GM18498 (cell line): ENCODE measurements around the gene LEO1.

ENCODE experiments used
- ATAC-seq: cut with Tn5 transposase; IDR thresholded peaks from one replicate; pipeline ENCODE4 v1.9.1; 2021; ENCODE audit warnings: mild to moderate bottlenecking, moderate library complexity; ENCODE audit not compliant: unreplicated experiment

LEO1 gene

DNA sequence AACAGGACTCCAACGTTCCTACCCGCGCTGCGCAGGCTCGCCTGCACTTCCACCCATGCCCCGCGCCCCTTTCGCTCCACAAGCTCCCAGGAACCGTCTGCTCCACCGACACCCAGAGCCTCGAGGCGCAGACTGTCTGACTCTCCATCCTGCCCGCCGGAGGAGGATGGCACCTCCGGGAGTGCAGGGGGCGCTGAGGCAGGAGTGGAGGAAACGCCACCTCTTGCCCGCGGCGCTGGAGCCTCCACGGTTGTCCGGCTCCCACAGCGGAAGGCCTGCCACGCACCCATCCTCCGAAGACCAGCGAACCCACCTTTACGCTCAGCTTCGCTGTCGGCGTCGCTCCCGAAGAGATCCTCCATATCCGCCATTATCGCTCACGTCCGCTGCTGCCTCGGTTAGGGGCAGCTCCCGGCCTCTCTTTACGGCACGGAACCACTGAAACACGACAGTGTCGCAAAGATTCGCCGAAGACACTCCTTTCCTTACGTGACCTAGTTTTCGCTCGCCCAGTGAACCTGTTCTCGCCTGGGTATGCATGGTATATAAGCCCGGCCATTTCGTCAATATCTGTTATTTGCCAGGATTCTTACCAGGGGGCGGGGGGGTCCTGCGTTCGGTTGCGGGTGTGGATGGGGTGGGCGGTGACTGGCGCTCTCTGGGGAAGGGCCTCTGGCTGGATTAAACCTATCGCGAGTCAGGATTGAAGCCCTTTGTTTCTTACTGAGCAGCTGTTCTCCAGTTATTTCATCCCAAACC lies at the start of gene LEO1:
LEO1 (minus strand) TSS at position 404 of the 759 bp plus-strand sequence; CDS start at position 371, 33 bp downstream.
- peak; percentile 80 for ATAC-seq

DNA sequence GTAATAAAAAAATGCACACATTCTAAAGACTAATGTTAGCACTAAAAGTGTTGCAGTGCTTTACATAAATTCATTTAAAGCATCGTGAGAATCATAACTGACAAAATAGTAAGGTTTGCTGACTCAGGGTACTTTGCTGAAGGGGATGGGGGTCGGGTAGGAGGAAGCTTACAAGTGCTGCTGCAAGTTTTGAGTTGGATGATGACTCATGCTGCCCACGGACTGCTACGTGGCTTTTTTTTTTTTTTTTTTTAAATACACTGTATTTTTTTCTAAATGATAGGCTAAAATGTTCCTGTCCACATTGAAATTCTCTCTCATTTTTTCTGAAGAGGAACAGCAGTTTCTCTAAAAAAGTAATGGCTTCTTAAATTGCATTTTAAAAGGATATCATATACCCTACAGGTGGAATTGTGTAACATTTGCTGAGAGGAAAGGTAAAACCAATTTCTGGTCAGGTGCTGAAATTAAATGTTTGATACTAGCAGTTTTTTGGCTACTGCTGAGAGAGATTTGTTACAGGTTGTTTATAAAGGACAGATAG lies 49.6 kb upstream of the LEO1 start:
- ATAC-seq = no peak

DNA sequence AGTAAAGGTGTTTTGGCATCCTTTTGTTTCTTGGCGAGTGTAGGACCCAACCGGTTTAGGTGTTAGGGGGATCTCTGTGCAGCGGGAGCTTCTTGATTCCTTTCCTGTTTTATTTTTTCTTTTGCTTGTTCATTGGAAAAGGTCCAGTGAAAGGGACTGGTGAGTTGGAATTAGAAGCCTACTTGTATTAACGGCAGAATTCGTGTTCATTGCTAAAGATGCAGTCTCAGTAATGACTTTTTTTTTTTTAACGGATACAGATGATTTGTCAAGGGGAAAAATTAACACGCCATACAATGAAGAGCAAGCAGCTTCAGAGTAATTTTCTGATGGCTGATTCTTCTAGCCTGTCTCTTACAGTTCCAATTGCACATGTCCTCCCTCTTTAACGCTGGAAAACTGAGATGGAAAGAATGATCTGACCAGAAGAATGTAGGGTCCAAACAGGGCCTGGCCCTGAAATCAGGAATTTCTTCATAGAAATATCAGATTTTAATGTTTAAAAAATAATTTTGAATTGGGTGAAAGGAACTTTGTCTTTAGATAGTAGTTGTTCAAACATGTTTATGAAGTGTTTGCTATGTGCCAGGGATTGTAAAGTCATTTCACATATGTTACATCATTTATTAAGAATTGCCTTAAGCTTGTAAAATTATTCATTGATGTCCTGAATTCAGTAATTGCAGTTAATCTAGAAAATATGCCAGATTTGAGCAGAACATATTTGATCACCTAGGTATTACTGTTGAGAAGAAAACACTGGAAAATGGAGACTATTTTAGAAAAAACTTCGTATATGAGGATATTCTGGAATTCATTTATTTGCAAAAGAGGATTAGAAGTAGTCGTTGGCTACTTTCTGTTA lies 48.9 kb upstream of the LEO1 start:
- no peak for ATAC-seq

DNA sequence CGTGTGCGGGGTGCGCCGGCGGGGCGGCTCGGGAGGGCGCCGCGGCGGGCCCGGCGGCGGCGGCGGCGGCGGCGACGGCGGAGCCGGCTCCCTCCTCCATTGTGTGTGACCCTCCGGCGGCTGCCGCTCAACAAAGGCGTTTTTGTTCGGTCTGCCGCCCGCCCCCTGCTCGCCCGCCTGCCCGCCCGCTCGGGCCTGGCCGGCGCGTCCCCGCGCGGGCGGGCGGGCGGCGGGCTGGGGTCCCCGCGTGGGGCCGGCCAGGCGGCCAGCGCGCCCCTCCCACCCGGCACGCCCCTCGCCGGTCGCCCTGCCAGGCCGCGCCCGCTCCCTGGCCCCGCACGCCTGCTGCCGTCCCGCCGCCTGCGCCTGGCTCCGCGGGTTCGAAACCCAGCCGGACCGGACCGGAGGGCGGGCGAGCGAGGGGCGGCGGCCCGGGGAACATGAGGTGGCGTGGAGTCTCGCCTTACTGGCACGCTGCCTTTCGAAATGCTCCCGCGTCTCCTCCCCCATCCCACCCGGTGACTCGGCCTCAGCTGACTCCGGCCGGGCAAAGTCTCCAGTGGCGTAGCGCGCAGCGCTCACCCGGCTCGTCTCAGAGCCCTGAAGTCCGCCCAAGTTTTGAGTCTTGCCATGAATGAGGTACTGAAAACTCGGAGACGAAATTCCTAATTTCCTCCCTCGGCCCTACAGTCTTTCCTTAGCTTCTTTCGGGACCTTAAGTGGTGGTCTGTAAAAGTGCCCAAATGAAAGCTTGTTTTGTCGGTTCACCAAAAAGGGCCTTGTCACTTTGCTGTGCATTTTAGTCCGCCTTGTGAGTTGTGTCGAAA lies 48.0 kb upstream of the LEO1 start:
- peak; percentile 61 for ATAC-seq

DNA sequence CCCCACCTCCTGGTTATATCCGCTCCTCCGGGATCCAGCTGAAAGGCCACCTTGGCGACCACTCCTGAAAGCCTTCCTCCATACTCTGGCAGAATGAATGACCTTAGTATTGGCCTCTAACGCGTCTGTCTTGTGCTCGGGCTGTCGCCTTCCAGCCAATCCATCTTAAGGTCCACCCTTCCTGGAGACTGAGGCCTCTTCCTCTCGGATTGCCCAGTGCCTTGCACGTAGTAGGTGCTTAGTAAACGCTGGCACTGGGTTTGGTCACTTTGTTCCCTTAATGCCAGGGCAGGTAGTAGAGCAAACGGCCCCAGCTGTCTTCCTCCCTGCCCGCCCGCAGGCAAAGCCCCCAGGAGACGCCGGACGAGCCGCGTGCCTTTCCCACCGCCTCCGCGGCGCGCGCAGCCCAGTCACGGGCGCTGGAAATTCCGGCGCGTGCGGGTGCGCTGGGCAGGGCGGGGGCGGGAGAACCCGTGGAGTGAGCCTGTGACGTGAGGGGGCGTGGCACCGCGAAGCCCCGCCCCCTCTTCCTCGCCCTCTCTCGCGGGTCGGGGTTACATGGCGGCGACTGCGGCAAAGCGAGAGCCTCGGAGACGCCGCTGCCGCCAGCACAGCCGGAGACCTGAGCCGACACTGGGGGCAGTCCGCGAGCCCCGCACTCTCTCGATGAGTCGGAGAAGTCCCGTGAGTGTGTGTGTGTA lies 47.3 kb upstream of the LEO1 start, which contains the start of gene MAPK6:
MAPK6 (plus strand) TSS at position 527 of the 701 bp plus-strand sequence. CDS start 27,242 bp downstream, outside the sequence.
- ATAC-seq = peak; percentile 81

DNA sequence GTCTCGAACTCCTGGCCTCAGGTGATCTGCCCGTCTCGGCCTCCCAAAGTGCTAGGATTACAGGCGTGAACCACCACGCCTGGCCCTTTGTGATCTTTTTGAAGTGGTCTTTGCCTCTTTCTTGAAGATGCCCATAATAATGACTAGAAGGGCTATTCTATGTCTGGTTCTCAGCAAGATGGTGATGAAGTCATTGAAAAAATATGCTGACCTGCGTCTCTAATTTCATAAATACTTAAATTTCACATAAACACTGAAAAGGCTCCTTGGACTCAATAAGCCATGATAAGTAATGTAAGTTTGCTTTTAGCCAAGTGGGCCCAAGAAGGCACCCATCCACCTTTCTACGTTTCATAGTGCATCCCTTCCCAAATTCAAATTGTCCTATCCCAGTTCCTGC lies 46.7 kb upstream of the LEO1 start:
- ATAC-seq = no peak

DNA sequence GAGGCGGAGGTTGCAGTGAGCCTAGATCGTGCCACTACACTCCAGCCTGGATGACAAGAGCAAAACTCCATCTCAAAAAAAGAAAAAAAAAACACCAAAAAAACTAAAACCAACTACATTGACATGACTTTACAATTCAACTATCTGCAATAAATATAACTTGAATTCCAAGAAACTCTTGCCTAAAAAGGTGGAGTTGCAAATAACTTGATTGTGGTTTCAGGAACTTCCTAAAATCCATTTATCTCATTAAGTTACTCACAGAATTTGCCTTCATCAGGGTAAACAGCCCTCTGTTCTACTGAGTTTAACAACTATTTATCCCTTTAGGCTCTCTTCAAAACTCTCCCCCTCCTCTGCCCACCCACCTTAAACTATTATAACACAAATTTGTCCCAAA lies 44.7 kb upstream of the LEO1 start:
- no peak for ATAC-seq

DNA sequence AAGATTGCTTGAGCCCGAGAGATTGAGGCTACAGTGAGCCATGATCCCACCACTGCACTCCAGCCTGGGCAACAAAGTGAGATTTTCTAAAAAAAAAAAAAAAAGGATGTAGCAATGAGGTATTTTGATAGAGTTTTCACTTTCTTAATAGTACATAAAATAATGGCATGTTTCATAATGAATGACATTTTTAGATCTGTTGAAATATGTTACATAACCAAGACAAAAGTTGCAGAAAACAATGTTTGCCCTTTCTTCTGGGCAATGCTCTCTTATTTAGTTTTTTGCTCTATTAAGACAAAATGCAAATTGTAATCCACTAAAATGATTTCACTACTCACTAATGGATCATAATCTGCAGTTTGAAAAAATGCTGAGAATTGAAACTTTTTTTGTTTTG lies 43.0 kb upstream of the LEO1 start:
- ATAC-seq = no peak

DNA sequence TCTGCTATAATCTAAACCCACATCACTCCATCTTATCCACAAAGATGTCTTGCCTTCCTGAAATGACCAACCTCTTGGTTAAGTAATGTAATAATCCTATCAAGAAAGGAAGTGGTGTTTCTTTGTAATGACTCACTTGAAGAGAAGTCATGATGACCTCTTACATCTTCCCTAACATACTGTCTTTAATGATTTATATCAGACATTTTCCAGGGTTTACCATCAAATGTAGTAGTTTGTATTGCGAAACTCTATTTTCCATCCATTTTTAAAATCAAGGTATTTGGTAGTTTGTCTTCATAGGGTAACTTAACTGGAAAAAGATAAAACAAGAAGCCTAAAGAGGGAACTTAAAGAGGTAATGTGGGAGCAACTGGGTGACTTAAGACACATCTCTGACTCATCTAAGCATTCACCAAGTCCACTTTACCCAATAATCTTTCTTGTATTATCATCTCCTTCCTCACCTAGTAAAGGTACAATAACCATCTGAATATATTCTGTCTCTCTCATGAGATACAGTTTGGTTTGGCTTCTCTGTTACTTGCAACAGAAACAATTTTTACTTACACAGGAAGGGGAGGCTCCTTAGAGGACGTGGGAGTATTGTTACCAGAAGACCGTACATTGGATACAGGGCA lies 41.7 kb upstream of the LEO1 start:
- ATAC-seq = no peak

DNA sequence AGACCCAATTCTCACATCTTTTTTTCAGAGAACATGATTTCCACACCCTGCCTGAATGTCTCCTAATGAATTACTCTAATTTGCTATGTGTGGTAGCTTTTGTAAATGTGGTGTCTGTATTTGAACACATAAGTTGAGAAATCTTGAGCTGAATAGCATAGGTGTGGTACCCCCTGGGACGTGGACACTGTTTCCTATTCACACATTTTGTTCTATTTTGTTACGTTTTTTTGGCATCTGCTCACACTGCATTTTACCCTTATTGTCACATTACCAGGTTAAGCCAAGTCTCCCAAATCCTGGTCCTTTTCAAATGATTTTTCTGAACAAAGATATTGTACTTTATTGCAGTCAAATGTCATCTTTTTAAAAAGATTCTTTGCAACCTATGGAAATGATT lies 40.6 kb upstream of the LEO1 start:
- ATAC-seq = no peak

DNA sequence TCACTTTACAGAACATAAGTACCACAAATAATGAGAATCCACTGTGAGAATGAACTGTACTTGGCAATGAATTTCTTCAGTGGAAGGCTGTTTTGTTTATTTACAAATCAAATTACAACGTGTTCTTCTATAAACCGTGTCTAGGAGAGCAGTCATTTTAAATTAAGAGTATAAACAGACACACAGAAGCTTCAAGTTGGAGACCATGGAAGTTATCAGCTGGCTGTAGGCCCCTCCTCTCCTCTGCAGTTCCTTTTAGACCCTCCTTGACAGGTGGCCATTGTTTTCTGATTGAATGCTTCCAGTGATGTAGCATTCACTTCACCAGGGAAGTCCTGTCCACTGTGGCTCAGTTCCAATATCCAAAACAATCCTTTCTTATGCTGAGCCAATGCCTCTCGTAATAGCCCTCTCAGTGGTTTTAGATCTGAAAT lies 40.1 kb upstream of the LEO1 start:
- no peak for ATAC-seq

DNA sequence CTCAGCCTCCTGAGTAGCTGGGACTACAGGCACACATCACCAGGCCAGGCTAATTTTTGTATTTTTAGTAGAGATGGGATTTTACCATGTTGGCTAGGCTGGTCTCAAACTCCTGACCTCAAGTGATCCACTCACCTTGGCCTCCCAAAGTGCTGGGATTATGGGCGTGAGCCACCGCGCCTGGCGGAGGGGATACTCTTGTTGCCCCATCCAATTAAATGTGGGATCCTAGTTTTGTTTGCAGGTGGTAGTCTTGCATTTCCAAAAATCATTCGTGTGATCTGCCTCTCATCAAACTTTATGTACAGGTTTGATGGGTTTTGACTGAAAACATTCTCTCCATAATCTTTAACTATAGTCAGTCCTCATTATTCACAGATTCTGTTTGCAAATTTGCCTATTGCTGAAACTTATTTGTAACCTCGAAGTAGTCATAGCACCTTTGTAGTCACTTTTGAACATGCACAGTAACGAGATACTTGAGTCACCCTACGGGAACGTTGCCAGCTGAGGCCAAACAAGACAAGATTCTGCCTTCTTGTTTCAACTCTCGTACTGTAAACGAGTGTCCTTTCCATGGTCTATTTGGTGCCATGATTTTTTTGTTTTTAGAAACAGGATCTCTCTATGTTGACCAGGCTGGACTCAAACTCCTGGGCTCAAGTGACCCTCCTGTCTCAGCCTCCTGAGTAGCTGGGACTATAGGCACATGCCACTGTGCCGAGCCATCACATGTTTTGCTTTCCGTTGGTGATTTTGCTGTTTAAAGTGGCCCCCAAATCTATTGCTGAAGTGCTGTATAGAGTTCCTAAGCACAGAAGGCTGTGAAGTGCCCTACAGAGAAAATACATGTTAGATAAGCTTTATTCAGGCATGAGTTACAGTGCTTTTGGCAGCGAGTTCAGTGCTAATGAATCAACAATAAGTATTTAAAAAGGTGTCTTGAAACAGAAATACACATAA lies 39.3 kb upstream of the LEO1 start:
- no peak for ATAC-seq

DNA sequence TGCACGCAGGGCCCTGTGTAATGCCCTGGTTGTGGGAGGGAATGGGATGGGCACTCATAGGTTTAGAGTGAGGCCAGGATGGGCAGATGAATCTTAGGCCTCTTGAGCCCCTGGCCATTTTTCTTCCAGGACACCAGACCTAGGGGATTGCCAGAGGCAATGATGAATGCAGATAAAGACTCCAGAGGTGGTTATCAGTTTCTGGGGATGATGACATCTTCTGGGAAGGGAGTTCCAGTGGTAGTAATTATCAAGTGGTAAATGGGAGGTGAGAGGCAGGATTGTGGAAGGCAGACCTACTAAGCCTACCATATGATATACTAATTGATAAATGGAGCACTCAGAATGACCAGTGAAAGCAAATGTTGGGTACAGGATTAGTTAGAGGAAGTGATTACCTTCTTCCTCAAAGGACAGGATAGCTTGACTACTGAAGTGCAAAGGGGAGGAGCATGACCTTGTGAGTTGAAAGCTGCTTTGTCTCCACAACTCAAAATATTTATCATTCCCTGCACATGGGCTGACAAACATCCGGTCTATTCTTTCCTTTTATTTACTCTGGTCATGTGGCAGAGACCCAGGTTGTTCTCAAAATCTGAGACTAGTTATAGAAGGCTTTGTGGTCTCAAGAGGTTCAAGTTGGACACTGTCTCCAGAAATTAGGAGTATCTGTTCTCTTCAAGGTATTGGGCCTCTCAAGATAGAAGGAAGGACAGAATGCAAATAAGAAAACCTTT lies 37.3 kb upstream of the LEO1 start:
- ATAC-seq = no peak

DNA sequence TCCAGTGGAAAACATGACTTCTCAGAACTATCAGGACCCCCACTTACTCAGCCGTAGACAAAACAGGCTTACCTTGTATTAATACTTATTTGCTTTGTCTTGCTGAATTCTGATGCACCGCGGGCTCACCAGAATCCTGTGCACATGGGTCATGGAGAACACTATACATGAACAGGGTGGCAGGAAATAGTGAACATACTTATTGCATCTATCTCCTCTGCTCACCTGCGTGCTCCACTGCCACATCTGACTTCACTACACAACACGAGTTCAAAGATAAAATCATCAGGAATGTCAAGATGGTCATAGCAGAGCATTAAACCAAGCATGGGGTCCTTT lies 36.8 kb upstream of the LEO1 start:
- no peak for ATAC-seq

DNA sequence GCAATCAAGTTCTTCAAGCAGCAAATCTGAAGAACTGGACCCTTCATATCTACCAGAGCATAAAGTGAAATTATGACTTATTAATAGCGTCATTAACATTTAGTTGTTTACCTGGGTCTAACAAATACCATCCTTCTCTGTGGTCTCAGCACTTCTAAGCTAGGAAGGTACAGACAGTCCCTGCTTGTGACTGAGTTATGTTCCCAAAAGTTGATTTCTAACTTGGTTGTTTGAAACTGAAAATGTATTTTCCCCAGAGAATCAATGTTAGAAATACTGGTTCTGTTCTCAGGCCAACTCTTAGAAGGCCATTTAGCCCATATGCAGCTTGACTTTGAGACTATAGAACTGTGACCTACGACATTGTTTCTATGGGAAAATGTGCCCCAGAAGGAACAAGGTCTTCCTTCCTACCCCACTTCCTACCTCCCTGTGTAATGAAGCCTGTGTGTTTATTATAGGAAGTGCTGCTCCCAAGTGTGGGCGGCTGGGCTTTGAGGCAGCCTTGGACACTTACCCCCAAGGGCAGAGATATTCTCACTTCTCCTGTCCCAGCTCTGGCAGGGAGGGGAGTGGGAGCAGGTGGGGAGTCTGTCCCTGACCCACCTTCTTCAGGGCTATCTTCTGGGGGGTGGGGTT lies 35.2 kb upstream of the LEO1 start:
- ATAC-seq = peak; percentile 36

DNA sequence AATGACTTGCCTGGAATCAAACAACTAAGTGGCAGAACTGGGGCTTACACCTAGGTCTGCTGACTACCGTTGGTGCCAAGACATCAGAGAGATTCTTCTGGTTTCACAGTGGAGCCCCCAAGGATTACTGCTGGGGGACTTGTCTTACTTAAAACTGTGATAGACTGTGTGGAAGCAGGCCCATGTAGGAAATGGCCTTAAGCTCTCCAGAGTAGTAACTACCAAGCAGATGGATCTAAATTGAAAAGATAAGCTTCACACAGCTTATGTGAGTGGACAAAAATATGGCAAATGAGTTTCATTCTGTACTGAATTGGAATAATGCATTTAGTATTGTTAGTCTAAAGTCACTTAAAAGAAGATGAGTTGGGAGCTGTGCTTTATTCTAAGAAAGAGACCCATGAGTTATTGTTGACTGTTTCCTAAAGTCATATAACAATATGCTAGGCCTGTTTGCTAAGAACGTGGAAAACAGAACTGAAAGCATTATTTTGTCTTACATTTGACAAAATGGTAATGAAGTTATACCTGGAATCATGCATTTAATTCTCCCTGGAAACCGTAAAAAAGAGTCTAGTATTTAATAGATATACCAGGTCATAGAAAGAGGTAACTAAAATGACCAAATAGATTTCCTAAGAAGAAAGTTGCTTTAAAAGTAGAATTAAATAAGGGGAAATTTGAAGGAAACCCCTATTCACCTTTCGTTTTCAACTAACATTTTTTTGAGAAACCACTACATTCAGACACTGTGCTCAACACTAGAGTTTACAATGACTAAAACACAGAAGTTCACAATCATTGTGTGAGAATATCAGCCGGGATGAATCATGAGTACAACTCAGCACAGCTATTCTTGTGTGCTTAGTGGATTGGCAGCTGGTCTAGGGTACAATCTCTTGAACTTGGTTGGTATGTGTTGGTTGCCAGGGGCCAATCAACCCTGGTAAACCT lies 34.4 kb upstream of the LEO1 start:
- peak; percentile 67 for ATAC-seq
